ENCODE measurements around the gene PPP1R14B. TPM values are rescaled to one million over a fixed set of nuclear protein-coding genes. Genes with fewer than 3 reads are reported as not detected.
A peak's percentile ranks its signal among the peaks of the same experiment; 100 is the strongest.

The PPP1R14B gene
- total RNA-seq, 1 experiment from 2014 or later, result 435 TPM

DNA sequence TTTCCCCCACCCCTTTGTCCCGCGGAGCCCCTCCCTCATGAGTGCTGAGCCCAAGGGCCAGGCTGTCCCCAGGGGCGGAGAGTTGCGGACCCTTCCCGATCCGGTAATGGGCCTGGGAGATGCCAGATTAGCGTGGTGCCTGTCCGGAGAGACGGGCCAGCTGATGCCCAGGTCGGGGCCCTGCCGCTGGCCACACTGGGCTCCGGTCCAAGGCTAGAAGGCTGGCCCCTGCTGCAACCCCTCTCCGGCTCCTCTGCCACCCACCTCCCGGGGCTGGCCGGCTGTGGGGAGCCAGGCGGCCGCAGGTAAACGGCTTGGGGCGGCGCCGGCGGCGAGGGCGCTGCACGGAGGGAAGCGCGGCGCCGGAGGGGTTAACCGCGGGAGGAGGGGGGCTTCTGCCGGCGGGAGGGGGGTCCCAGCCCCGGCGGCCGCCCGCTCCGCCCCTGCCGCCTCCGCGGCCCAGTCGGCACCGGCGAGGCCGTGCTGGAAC is 44.6 kb upstream of the PPP1R14B start, which contains the start of gene KCNK4:
KCNK4 (plus strand) TSS at position 41 of the 490 bp plus-strand sequence. CDS start 1,717 bp downstream, outside the sequence.
- no peak within 1 kb of the TSS for H3K4me3 ChIP-seq
- CTCF ChIA-PET, result no interaction called here
- no peak within 1 kb of the TSS for H3K27ac ChIP-seq

DNA sequence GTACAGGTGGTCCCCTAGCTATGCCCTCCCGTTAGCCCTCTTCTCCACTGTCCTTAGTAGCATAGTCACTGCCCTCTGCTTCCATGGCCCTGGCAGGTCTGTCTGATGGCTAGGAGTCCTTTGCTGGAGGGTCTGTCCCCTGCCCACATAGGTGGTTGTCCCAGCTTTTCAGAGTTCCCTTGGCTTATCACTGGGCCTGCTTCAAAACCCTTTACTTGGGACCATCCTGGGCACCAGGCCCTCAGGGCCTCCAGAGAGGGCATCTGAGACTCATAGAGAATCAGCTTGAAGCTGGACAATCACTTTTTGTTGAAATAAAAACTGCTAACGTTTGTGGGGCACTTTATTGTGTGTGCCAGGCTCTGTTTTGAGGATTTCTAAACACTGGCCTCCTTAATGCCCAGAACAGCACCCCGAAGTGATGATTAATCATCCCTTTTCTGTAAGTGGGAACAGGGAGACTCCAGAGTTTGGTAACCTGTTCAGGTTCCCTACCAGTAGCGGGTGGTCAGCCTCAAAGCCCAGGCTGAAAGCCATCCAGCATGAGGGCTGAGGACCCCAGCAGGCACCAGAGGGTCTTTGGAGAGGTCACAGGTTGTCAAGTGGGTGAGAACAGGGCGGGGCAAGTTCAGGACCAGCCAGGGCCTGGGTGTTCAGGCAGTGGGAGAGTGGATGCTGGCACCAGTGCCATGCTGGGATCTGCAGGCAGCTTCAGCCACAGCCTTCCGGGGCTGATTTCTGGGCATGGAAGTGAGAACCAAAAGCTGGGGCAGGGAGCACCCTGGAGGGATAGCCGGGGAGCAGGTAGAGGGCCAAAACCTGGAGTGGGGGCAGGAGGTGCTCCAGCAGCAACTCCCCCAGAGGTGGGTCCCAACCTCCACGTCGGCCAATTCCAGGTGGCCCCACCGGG is 43.9 kb upstream of the PPP1R14B start:
- no TSS peak for BruUV-seq (replicated peaks)
- no peaks in the 10 kb centered on the region for H3K9me3 ChIP-seq (ENCODE audit: insufficient read depth, low read depth)
- peak in 1 of 2 experiments; percentile 23 for DNase-seq
- intact Hi-C loops (cut with micrococcal nuclease; ENCODE audit: unreplicated experiment), result no loop called here
- CTCF ChIA-PET, result no interaction called here
- no peak overlapping the region for H3K4me2 ChIP-seq
- H2AFZ ChIP-seq, result no peak overlapping the region
- no peaks in the 10 kb centered on the region for H3K27me3 ChIP-seq (ENCODE audit: insufficient read depth, low read depth)
- POLR2A ChIA-PET (ENCODE audit: unreplicated experiment), result no interaction called here
- TF ChIP-seq, protein P1, sequence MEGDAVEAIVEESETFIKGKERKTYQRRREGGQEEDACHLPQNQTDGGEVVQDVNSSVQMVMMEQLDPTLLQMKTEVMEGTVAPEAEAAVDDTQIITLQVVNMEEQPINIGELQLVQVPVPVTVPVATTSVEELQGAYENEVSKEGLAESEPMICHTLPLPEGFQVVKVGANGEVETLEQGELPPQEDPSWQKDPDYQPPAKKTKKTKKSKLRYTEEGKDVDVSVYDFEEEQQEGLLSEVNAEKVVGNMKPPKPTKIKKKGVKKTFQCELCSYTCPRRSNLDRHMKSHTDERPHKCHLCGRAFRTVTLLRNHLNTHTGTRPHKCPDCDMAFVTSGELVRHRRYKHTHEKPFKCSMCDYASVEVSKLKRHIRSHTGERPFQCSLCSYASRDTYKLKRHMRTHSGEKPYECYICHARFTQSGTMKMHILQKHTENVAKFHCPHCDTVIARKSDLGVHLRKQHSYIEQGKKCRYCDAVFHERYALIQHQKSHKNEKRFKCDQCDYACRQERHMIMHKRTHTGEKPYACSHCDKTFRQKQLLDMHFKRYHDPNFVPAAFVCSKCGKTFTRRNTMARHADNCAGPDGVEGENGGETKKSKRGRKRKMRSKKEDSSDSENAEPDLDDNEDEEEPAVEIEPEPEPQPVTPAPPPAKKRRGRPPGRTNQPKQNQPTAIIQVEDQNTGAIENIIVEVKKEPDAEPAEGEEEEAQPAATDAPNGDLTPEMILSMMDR (conservative IDR thresholded peaks at IDR 0.05), result no peak
- no peak for TF ChIP-seq EZH2 (IDR thresholded peaks at IDR 0.05; ENCODE audit: low read depth)
- no peak overlapping the region for H3K27ac ChIP-seq
- H3K4me1 ChIP-seq (replicated peaks; ENCODE audit: insufficient read depth), result peaks cover 11% of the 10 kb centered on the region
- no peaks in the 10 kb centered on the region for H3K9me2 ChIP-seq (ENCODE audit: insufficient read depth)
- no peak overlapping the region for H3K4me3 ChIP-seq
- no peaks in the 10 kb centered on the region for H4K20me1 ChIP-seq (ENCODE audit: insufficient read depth)
- H3F3A ChIP-seq (ENCODE audit: insufficient read depth, low read depth), result peaks cover 6% of the 10 kb centered on the region; the same call in 1 of the 2 replicates
- H3K36me3 ChIP-seq (ENCODE audit: low read depth), result no peaks in the 10 kb centered on the region
- H3K79me2 ChIP-seq (ENCODE audit: low read depth), result peaks cover 4% of the 10 kb centered on the region; the same call in 1 of the 2 replicates

More for the DNA sequence above, 44.6 kb upstream of the PPP1R14B start, which contains the start of gene KCNK4:
- H2AFZ ChIP-seq, result no peak within 1 kb of the TSS
- H3K9me3 ChIP-seq (ENCODE audit: insufficient read depth, low read depth), result no peaks in the 10 kb centered on the region
- H3K4me1 ChIP-seq (replicated peaks; ENCODE audit: insufficient read depth), result peaks cover 8% of the 10 kb centered on the region
- POLR2A ChIA-PET (ENCODE audit: unreplicated experiment), result no interaction called here
- peaks cover 4% of the 10 kb centered on the region; the same call in 1 of the 2 replicates for H3F3A ChIP-seq (ENCODE audit: insufficient read depth, low read depth)
- no peaks in the 10 kb centered on the region for H4K20me1 ChIP-seq (ENCODE audit: insufficient read depth)
- H3K27me3 ChIP-seq (ENCODE audit: insufficient read depth, low read depth), result no peaks in the 10 kb centered on the region
- no peaks in the 10 kb centered on the region for H3K9me2 ChIP-seq (ENCODE audit: insufficient read depth)
- intact Hi-C loops (cut with micrococcal nuclease; ENCODE audit: unreplicated experiment), result no loop called here
- DNase-seq, result peak in 1 of 2 experiments; percentile 31
- no TSS peak for BruUV-seq (replicated peaks)
- TF ChIP-seq, protein P1 (conservative IDR thresholded peaks at IDR 0.05), result no peak
- TF ChIP-seq EZH2 (IDR thresholded peaks at IDR 0.05; ENCODE audit: low read depth), result no peak
- no peak within 1 kb of the TSS for H3K4me2 ChIP-seq
- H3K36me3 ChIP-seq (ENCODE audit: low read depth), result no peaks in the 10 kb centered on the region
- H3K79me2 ChIP-seq (ENCODE audit: low read depth), result no peaks in the 10 kb centered on the region; the same call in 1 of the 2 replicates

DNA sequence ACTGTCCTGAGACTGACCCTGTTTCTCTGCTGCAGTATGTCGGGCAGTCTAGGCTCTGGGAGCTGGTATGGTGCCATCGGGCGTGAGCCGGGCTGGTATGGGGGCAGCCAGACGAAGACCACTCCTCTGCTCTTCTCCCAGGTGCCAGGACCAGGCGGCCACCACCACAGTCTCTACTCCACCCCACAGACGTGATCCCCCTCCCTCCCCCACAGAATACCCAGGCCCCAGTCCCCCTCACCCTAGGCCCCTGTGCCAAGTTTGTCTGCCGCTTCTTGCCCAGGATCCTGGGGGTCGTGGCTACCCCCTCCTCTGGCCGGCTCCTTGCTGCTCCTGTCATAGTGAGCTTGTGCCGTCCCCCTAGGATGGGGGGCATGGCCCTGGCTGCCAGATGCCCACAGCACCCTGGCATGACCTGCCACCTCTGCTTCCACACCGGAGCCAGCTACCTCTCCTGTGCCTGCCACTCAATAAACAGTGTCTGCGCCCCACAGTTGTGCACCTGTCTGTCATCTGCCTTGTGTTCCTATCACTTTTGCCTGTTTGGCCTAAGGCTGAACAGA is 42.3 kb upstream of the PPP1R14B start:
- peaks cover 13% of the 10 kb centered on the region for H3K4me1 ChIP-seq (replicated peaks; ENCODE audit: insufficient read depth)
- peaks cover 11% of the 10 kb centered on the region; the same call in 1 of the 2 replicates for H3F3A ChIP-seq (ENCODE audit: insufficient read depth, low read depth)
- no peak overlapping the region for H3K4me3 ChIP-seq
- no peaks in the 10 kb centered on the region for H4K20me1 ChIP-seq (ENCODE audit: insufficient read depth)
- H3K4me2 ChIP-seq, result no peak overlapping the region
- H2AFZ ChIP-seq, result no peak overlapping the region
- ChIA-PET CTCF (interaction anchor here (0.6 to 0.7 kb wide), 2 partner anchors 69 to 416 kb away, joined by 4 read pairs; no protein-coding TSS in a partner anchor), POLR2A (ENCODE audit: unreplicated experiment) (no interaction called here)
- intact Hi-C loops (cut with micrococcal nuclease; ENCODE audit: unreplicated experiment), result no loop called here
- BruUV-seq (replicated peaks), result no TSS peak
- no peak overlapping the region for H3K27ac ChIP-seq
- DNase-seq, result peak in 1 of 2 experiments; percentile 10
- H3K9me2 ChIP-seq (ENCODE audit: insufficient read depth), result no peaks in the 10 kb centered on the region
- no peaks in the 10 kb centered on the region for H3K27me3 ChIP-seq (ENCODE audit: insufficient read depth, low read depth)
- no peaks in the 10 kb centered on the region for H3K36me3 ChIP-seq (ENCODE audit: low read depth)
- TF ChIP-seq, protein P1 (conservative IDR thresholded peaks at IDR 0.05), result no peak
- TF ChIP-seq EZH2 (IDR thresholded peaks at IDR 0.05; ENCODE audit: low read depth), result no peak
- peaks cover 6% of the 10 kb centered on the region; the same call in 1 of the 2 replicates for H3K79me2 ChIP-seq (ENCODE audit: low read depth)
- H3K9me3 ChIP-seq (ENCODE audit: insufficient read depth, low read depth), result no peaks in the 10 kb centered on the region
